K562 (cell line): ENCODE measurements around the gene EMC1. TPM values are rescaled to one million over a fixed set of nuclear protein-coding genes. Genes with fewer than 3 reads are reported as not detected.

ENCODE experiments used
- ATAC-seq: fragments of 200-7000 bp; cut with Tn5 transposase; 3 replicates; pipeline ENCODE4 v1.9.1; 2020; ENCODE audit warnings: moderate library complexity
- BruUV-seq: library from RNA; stranded (reverse); fragments of 400-500 nt; replicated peaks from 2 replicates; lab custom pipeline; 2021; lab: Mats Ljungman, UMichigan
- CTCF ChIA-PET: fragments of 300-600 bp; formaldehyde crosslinking; extraction: SDS; loops from one replicate; lab custom pipeline; 2021; ENCODE audit warnings: low intra/inter-chr PET ratio; lab: Yijun Ruan, JAX
- POLR2A ChIA-PET: fragments of 300-600, 350-650 bp; sonication (Branson Sonifier 250); formaldehyde crosslinking; extraction: SDS; loops from one replicate; lab custom pipeline; 2021; ENCODE audit warnings: antibody characterized with exemption, inconsistent platforms; lab: Yijun Ruan, JAX
- DNase-seq, 4 experiments: peaks; one replicate each; pipeline versions ENCODE4 v3.0.0 to v3.0.0-alpha.2; 2011 to 2018; ENCODE audit warnings: low spot score in 3 of 4, mixed read lengths in 3 of 4; ENCODE audit errors: extremely low read depth in 1 of 4
- FAIRE-seq: peaks from 2 replicates; lab custom pipeline; 2011; peaks lifted over from hg19 to GRCh38; lab: Jason Lieb, UNC
- H2AFZ ChIP-seq: 2 replicates; pipeline ENCODE4 v1.6.0; 2011; ENCODE audit warnings: low read depth, low read length, control low read depth, inconsistent platforms
- H3K27ac ChIP-seq: fragments of 200-600 bp; 3 replicates; pipeline ENCODE4 v1.8.0; 2011; ENCODE audit warnings: low read depth, mild to moderate bottlenecking, control low read depth, inconsistent platforms, low read length, moderate library complexity, mixed read lengths; ENCODE audit errors: extremely low read depth
- H3K27me3 ChIP-seq, 2 experiments: fragments of 300-600 bp in 1 of 2; 2 replicates in 1 of 2; 3 replicates in 1 of 2; pipeline versions ENCODE4 v1.6.0 to v1.8.0; 2011; ENCODE audit warnings: inconsistent platforms in 2 of 2, low read length in 2 of 2, mild to moderate bottlenecking in 1 of 2, mixed read lengths in 1 of 2, moderate library complexity in 1 of 2; ENCODE audit not compliant: control insufficient read depth in 2 of 2, insufficient read depth in 2 of 2
- H3K36me3 ChIP-seq: fragments of 300-600 bp; 3 replicates; pipeline ENCODE4 v1.8.0; 2011; ENCODE audit warnings: mild to moderate bottlenecking, low read length, inconsistent platforms; ENCODE audit not compliant: control insufficient read depth, insufficient read depth
- H3K4me1 ChIP-seq, 2 experiments: fragments of 200-600 bp in 1 of 2; replicated peaks in 1 of 2; 2 replicates in 1 of 2; 3 replicates in 1 of 2; pipeline versions ENCODE4 v1.5.1 to v1.8.0; 2011; ENCODE audit warnings: inconsistent platforms in 2 of 2, low read length in 2 of 2, mild to moderate bottlenecking in 1 of 2, mixed read lengths in 1 of 2, moderate library complexity in 1 of 2; ENCODE audit not compliant: control insufficient read depth in 2 of 2, insufficient read depth in 2 of 2
- H3K4me2 ChIP-seq: 2 replicates; pipeline ENCODE4 v1.6.1; 2011; ENCODE audit warnings: low read length, control low read depth, inconsistent platforms, mixed read lengths; ENCODE audit not compliant: insufficient read depth
- H3K4me3 ChIP-seq: fragments of 200-600 bp; sonication (generic), shearing (Covaris generic); 2 replicates; pipeline ENCODE4 v1.5.1; 2016; ENCODE audit warnings: control low read depth, inconsistent platforms
- H3K79me2 ChIP-seq: fragments of 200-600 bp; 3 replicates; pipeline ENCODE4 v1.8.0; 2011; ENCODE audit warnings: low read length, inconsistent platforms; ENCODE audit not compliant: control insufficient read depth, insufficient read depth
- H3K9ac ChIP-seq, 2 experiments: 2 replicates each; pipeline versions ENCODE4 v1.6.0 to v1.6.1; 2011; ENCODE audit warnings: low read depth in 2 of 2, low read length in 2 of 2, control low read depth in 1 of 2, inconsistent platforms in 1 of 2, mild to moderate bottlenecking in 1 of 2, mixed read lengths in 1 of 2; ENCODE audit not compliant: insufficient read depth in 1 of 2
- H3K9me1 ChIP-seq: one replicate; pipeline ENCODE4 v1.6.0; 2011; ENCODE audit warnings: inconsistent platforms, mild to moderate bottlenecking, low read length, moderate library complexity; ENCODE audit not compliant: control insufficient read depth, insufficient read depth
- H3K9me3 ChIP-seq: replicated peaks from 2 replicates; pipeline ENCODE4 v1.5.1; 2011; ENCODE audit warnings: low read depth, low read length, inconsistent platforms; ENCODE audit not compliant: control insufficient read depth, insufficient read depth
- H4K20me1 ChIP-seq: replicated peaks from 2 replicates; pipeline ENCODE4 v1.6.1; 2011; ENCODE audit warnings: low read length, inconsistent platforms, mixed read lengths; ENCODE audit not compliant: control insufficient read depth, insufficient read depth
- NFIC ChIP-seq: fragments of 450-650 bp; IDR thresholded peaks from 2 replicates; pipeline ENCODE4 v1.6.1; 2017; ENCODE audit warnings: mild to moderate bottlenecking, inconsistent platforms
- POLR2G ChIP-seq: fragments of 200-400 bp; formaldehyde crosslinking; IDR thresholded peaks from 2 replicates; pipeline ENCODE4 v1.6.1; 2017; ENCODE audit warnings: low read depth, mild to moderate bottlenecking, antibody characterized with exemption, low read length, moderate library complexity
- RBFOX2 ChIP-seq: fragments of 200-400 bp; formaldehyde crosslinking; IDR thresholded peaks from 2 replicates; pipeline ENCODE4 v1.6.1; 2017; ENCODE audit warnings: low read depth, mild to moderate bottlenecking, low read length, moderate library complexity
- RBM22 ChIP-seq: fragments of 200-400 bp; formaldehyde crosslinking; IDR thresholded peaks from 2 replicates; pipeline ENCODE4 v1.6.1; 2018; ENCODE audit warnings: low read length, low read depth; ENCODE audit not compliant: poor library complexity, severe bottlenecking
- RREB1 ChIP-seq: fragments of 250-450 bp; sonication (Bioruptor Pico); IDR thresholded peaks from 2 replicates; pipeline ENCODE4 v1.4.0; 2020
- ZNF280B ChIP-seq: fragments of 250-450 bp; sonication (Bioruptor Pico); IDR thresholded peaks from 2 replicates; pipeline ENCODE4 v1.5.1; 2021; ENCODE audit warnings: mild to moderate bottlenecking
- ZNF780A ChIP-seq: fragments of 250-450 bp; sonication (Bioruptor Pico); IDR thresholded peaks from 2 replicates; pipeline ENCODE4 v1.5.0; 2021; ENCODE audit warnings: mild to moderate bottlenecking
- WGBS: fragments of 100-300 bp; shearing (Covaris generic); methylation state at CpG from one replicate; pipeline ENCODE4 v1.1.6; 2016; ENCODE audit warnings: low coverage, mixed read lengths; ENCODE audit not compliant: insufficient coverage; ENCODE audit errors: missing lambda C conversion rate; 5-methylcytosine and 5-hydroxymethylcytosine counted together
- in situ Hi-C: fragments of 300-500 bp; cut with MboI; formaldehyde crosslinking; loops from 4 replicates; pipeline ENCODE4 v1.15.0; 2018; ENCODE audit warnings: inconsistent platforms, mixed read lengths
- intact Hi-C: fragments of 100-400 bp; cut with micrococcal nuclease; formaldehyde crosslinking; loops from 2 replicates; pipeline ENCODE4 v1.14.2; 2022
- polyA plus RNA-seq, 8 experiments: library from polyadenylated mRNA; depleted of rRNA in 4 of 8; stranded (reverse) in 5 of 8; unstranded in 3 of 8; fragments of >200 nt; fragmentation: Nextera tagmentation in 2 of 8; fragmentation: Illumina TruSeq in 1 of 8; extraction: Ambion mirVana in 2 of 8; extraction: Trizol in 1 of 8; gene quantifications; 2 replicates each; pipeline versions ENCODE4 v1.2.1 to v1.2.3, GENCODE V29; 2011 to 2014; ENCODE audit warnings: inconsistent platforms in 1 of 8, missing spikeins in 1 of 8
- total RNA-seq, 7 experiments: library from RNA; depleted of rRNA in 6 of 7; stranded (reverse); fragments of >200 nt in 6 of 7; fragmentation: Illumina TruSeq in 2 of 7; extraction: Trizol in 2 of 7; gene quantifications; 2 replicates each; pipeline versions ENCODE4 v1.2.1 to v1.2.3, GENCODE V29; 2011 to 2021; ENCODE audit warnings: low replicate concordance in 1 of 7

The EMC1 gene
- total and polyA plus RNA-seq, 9 of the 15 experiments (the other 6 are each of a cell fraction or from before 2014, with no cell fraction given): 17.8 to 88.2 (median 37.4) TPM

- BruUV-seq: no TSS peak
- Histone ChIP-seq H3K27me3 (no peaks in the 10 kb centered on the region), H2AFZ (no peak overlapping the region), H3K9me1 (peaks cover 3% of the 10 kb centered on the region), H3K36me3 (peaks cover 84% of the 10 kb centered on the region), H4K20me1 (peaks cover 10% of the 10 kb centered on the region), H3K27ac (no peak overlapping the region), H3K9ac (no peak overlapping the region), H3K4me2 (no peak overlapping the region), H3K9me3 (no peaks in the 10 kb centered on the region), H3K4me3 (no peak overlapping the region), H3K4me1 (peaks cover 14 to 23% of the 10 kb centered on the region in 2 experiments; a peak in 4 of 5 replicates), H3K79me2 (peaks cover 43% of the 10 kb centered on the region)
- FAIRE-seq (no peak), DNase-seq (peak in 2 of 4 experiments; percentile 37 to 38), ATAC-seq (no peak)
- intact Hi-C loops: no loop called here
- in situ Hi-C loops: no loop called here
- 68% methylated on average over 14 of the region's 15 CpGs for WGBS
- ChIA-PET POLR2A (interaction anchor here (0.6 to 2.2 kb wide), 4 partner anchors 8 to 40 kb away, joined by 3 to 9 read pairs (median 4); no protein-coding TSS in a partner anchor), CTCF (no interaction called here)
- TF ChIP-seq POLR2G (peak; percentile 45), NFIC (peak; percentile 78), RBM22 (peak; percentile 26), ZNF780A (CRISPR knock-in tag) (no peak), RREB1 (CRISPR knock-in tag) (no peak), ZNF280B (CRISPR knock-in tag) (no peak), RBFOX2 (peak; percentile 43; the same call in 1 of the 2 replicates)
Measured at GRCh38 chr1:19257178-19257914, 6.0 kb upstream of the EMC1 start.
